Peyer's patch (tissue), 4 donors: ENCODE measurements around the gene ITGB2. TPM values are rescaled to one million over a fixed set of nuclear protein-coding genes. Genes with fewer than 3 reads are reported as not detected.

Source experiments
- DNase-seq, 3 donors: peaks; one replicate each; pipeline ENCODE4 v3.0.0-alpha.2; 2017 to 2019
- H3K27ac ChIP-seq, 4 donors: fragments of 200-600 bp; sonication (generic); one replicate each; pipeline ENCODE4 v1.5.1; 2016 to 2019
- H3K27me3 ChIP-seq, 2 donors: fragments of 200-600 bp; sonication (generic); one replicate each; pipeline ENCODE4 v1.5.1; 2019
- H3K36me3 ChIP-seq, 3 donors: fragments of 200-600 bp; sonication (generic); one replicate each; pipeline ENCODE4 v1.5.1; 2016 to 2019
- H3K4me1 ChIP-seq, 4 donors: fragments of 200-600 bp; sonication (generic); one replicate each; pipeline ENCODE4 v1.5.1; 2016 to 2019
- H3K4me3 ChIP-seq, 4 donors: fragments of 200-600 bp; sonication (generic); 1 replicate in 3 of 4; 2 replicates in 1 of 4; pipeline ENCODE4 v1.5.1; 2016 to 2019; ENCODE audit warnings: mild to moderate bottlenecking in 1 of 4
- H3K9me3 ChIP-seq, 4 donors: fragments of 200-600 bp; sonication (generic); one replicate each; pipeline ENCODE4 v1.5.1; 2016 to 2019; ENCODE audit warnings: mild to moderate bottlenecking in 1 of 4
- POLR2A ChIP-seq, 2 donors: fragments of 450-650 bp; IDR thresholded peaks; one replicate each; pipeline ENCODE4 v1.5.1; 2017; ENCODE audit warnings: antibody characterized with exemption in 2 of 2, mild to moderate bottlenecking in 2 of 2, moderate library complexity in 2 of 2
- total RNA-seq, 4 donors: library from RNA; depleted of rRNA; stranded (reverse); fragments of >200 nt; gene quantifications; one replicate each; pipeline ENCODE4 v1.1.0, GENCODE V29; 2016
- TF ChIP-seq, protein P1 (sequence below), 6 experiments: fragments of 450-650 bp in 4 of 6; fragments of 200-600 bp in 2 of 6; sonication (generic) in 1 of 6; IDR thresholded peaks; one replicate each; pipeline ENCODE4 v1.5.1; 2017 to 2019; ENCODE audit warnings: antibody characterized with exemption in 6 of 6, mild to moderate bottlenecking in 3 of 6, moderate library complexity in 1 of 6

Gene ITGB2
- total RNA-seq, 4 donors from 2014 or later, result 9.3 to 58.6 (median 16.4) TPM

DNA sequence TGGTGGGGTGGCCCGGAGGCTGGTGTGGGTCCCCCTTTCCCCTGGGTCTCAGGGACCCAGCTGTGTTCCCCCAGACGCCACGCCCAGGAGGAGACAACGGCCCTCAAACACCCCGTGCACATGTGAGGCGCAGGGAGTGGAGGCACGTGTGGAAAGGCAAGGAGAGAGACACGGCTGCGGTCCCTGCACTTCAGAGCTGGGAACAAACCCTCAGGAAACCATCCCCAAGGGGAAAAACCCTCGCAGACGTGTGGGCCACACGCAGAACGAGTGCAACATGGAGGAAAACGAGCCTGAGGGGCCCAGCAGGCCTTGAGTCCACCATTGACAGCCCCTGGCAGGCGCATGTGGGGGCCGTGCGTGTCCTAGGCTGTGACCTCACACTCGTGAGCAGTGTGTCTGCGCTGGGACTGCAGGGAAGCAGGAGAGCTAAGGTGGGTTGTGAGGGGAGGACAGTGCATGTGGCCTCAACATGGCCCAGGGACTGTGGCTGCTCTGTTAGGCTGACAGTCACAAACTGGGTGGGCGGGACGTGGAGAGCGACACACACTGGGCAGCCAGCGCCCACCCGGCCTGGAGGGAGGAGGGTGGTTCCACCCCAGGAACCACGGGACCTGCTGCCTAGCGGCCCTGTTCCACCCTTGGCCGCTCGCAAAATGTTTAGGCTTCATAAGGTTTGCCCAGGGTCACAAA is 20.0 kb downstream of the ITGB2 start:
- Histone ChIP-seq H3K4me3 (no peak overlapping the region), H3K36me3 (peaks cover 0 to 4% (median 0%) of the 10 kb centered on the region in 3 donors), H3K27ac (no peak overlapping the region), H3K4me1 (peaks cover 0 to 17% (median 2%) of the 10 kb centered on the region in 4 donors), H3K9me3 (no peaks in the 10 kb centered on the region), H3K27me3 (no peaks in the 10 kb centered on the region)
- TF ChIP-seq POLR2A (IDR thresholded peaks at IDR 0.05), result no peak
- TF ChIP-seq, protein P1, sequence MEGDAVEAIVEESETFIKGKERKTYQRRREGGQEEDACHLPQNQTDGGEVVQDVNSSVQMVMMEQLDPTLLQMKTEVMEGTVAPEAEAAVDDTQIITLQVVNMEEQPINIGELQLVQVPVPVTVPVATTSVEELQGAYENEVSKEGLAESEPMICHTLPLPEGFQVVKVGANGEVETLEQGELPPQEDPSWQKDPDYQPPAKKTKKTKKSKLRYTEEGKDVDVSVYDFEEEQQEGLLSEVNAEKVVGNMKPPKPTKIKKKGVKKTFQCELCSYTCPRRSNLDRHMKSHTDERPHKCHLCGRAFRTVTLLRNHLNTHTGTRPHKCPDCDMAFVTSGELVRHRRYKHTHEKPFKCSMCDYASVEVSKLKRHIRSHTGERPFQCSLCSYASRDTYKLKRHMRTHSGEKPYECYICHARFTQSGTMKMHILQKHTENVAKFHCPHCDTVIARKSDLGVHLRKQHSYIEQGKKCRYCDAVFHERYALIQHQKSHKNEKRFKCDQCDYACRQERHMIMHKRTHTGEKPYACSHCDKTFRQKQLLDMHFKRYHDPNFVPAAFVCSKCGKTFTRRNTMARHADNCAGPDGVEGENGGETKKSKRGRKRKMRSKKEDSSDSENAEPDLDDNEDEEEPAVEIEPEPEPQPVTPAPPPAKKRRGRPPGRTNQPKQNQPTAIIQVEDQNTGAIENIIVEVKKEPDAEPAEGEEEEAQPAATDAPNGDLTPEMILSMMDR (IDR thresholded peaks at IDR 0.05), result no peak
- no peak for DNase-seq

DNA sequence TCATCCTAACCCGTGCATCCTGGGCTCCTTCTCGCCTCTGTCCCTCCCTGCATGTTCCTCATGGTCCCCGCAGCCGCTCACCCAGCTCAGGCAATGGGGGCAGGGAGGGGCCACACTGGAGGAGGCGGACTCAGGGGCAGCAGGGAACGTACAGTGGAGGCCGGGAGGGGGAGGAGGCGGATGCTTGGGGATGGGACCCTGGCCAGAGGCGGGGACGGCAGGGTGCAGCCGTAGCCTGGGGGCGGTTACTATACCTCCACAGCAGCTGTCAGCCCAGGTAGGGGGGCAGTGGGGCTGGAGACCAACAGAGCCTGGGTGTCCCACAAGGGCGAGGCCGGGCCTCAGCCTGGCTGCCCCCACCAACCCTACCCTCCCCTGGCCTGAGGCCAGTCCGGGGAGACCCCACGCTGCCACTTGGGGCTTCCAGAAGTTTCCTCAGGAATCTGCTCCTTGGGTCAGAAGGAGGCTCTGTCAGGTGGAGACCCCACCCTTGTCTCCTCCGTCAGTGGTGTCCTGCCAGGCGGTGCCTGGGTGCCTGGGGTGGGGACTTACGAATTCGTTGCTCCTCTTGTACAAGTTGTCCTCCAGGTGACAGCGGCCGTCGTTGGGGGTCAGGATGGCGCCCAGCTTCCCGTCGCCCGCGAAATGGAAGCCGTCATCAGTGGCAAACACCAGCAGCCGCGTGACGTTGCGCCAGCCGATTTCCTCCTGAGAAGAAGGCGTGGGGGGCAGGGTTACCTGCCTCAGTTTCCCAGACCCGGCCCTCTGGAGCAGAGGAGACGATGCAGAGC is 20.7 kb downstream of the ITGB2 start:
- H3K4me3 ChIP-seq, result no peak overlapping the region
- H3K4me1 ChIP-seq, result peaks cover 0 to 17% (median 2%) of the 10 kb centered on the region in 4 donors
- no peak for TF ChIP-seq POLR2A (IDR thresholded peaks at IDR 0.05)
- TF ChIP-seq, protein P1 (IDR thresholded peaks at IDR 0.05), result no peak
- H3K36me3 ChIP-seq, result peaks cover 0 to 4% (median 0%) of the 10 kb centered on the region in 3 donors
- H3K27ac ChIP-seq, result no peak overlapping the region
- no peaks in the 10 kb centered on the region for H3K27me3 ChIP-seq
- H3K9me3 ChIP-seq, result no peaks in the 10 kb centered on the region
- peak in 1 of 3 donors; percentile 24 for DNase-seq

DNA sequence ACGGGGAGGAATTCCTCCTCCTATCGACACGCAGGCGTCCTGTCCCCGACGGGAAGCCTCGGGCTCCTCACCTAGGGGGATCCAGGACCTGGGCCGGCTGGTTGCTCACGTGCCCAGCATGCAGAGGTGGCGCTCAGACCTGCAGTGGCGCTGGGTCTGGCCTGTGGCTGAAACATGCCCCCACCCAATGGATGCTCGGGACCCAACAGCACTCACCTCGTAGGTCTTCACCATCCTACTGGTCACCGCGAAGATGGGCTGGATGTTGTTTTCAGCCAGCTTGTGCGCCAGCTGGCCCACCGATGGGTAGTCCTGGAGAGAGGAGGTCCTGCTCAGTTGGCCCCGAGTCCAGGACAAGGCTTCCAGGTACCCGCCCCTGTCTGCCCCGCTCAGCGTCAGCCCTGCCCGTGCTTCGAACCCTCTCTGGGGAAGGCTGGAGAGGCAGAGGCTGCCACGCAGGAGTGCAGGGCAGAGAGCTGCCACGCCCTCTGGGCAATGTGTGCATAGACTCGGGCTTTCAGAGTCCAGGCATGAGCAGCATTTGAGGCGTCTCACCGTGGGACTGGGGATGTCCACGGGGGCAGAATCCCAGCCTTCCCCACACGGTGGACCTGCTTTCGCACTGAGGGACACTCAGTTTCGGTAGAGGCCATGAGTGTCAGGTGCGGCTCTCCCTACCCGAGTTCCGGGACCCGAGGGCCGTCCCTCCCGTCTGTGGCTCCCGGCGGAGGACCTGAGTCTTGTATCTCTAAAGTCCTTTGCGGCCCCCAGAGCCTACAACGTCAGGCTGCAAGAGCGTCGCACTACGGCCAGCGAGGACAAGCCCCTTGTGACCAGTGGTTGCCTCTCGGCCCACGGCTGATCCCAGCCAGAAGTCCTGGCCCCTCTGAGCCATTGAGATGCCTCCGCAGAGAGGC is 21.6 kb downstream of the ITGB2 start:
- Histone ChIP-seq H3K4me3 (no peak overlapping the region), H3K27me3 (no peaks in the 10 kb centered on the region), H3K27ac (no peak overlapping the region), H3K9me3 (no peaks in the 10 kb centered on the region), H3K36me3 (peaks cover 0 to 4% (median 0%) of the 10 kb centered on the region in 3 donors), H3K4me1 (peaks cover 0 to 17% (median 2%) of the 10 kb centered on the region in 4 donors)
- no peak for TF ChIP-seq POLR2A (IDR thresholded peaks at IDR 0.05)
- TF ChIP-seq, protein P1 (IDR thresholded peaks at IDR 0.05), result no peak
- no peak for DNase-seq

DNA sequence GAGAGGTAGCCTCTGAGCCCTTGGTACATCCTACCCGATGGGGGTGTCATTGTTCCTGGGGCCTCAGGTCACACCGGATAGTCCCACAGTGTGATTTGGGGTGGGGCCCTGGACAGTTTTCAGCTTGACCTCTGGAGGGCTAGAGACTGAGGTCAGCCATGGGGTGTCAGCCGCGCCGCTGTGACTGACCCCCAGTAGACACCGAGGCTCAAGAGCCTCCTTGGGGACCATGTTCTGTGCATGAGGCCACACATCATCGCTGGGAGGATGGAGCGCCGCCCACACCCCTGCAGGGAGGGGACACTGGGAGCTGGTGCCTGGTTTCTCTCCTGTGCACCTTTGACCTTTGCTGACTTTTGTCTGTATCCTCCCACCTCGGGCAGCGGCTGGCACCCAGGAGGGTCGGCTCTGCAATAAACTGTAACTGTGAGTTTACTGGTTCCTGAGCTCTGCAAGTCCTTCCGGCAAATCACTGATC is 22.6 kb downstream of the ITGB2 start:
- DNase-seq, result no peak

More for the DNA sequence above, 22.6 kb downstream of the ITGB2 start:
- Histone ChIP-seq H3K27ac (peak overlapping the region in 2 of 4 donors; percentile 50 to 75), H3K4me3 (no peak overlapping the region), H3K27me3 (no peaks in the 10 kb centered on the region), H3K36me3 (peaks cover 0 to 4% (median 0%) of the 10 kb centered on the region in 3 donors), H3K9me3 (no peaks in the 10 kb centered on the region), H3K4me1 (peaks cover 0 to 17% (median 2%) of the 10 kb centered on the region in 4 donors)
- TF ChIP-seq, protein P1 (IDR thresholded peaks at IDR 0.05), result no peak
- TF ChIP-seq POLR2A (IDR thresholded peaks at IDR 0.05), result no peak
